GM21529 (cell line): Measurements from ENCODE around the gene TEX54.
"Not testable (repeated sequence)": the region's sequence is repeated elsewhere in the genome, so short reads cannot be mapped to it uniquely, and the experiment has no call there.

Experiments
- ATAC-seq: cut with Tn5 transposase; IDR thresholded peaks from one replicate; pipeline ENCODE4 v1.9.1; 2021; ENCODE audit not compliant: unreplicated experiment

Gene TEX54

DNA sequence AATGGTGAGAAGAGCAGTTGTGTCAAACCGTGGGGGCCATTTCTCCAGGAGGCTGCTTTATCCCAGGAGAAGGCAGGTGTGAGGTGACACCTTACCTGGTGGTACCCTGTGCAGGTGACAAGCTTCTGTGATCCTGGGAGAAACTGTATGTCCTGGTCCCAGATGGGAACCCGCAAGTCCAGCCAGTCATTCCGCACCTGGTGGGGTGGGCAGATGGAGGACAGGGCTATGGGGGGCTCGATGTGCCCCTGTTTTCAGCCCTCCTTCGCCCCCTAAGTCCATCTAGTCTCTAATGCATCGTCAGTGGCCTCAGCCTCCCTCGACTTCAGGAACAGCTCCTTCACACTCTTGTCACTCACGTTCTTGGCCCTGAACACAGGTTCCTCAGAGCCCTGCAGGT, 2.7 kb upstream of the TEX54 start:
- no peak for ATAC-seq

DNA sequence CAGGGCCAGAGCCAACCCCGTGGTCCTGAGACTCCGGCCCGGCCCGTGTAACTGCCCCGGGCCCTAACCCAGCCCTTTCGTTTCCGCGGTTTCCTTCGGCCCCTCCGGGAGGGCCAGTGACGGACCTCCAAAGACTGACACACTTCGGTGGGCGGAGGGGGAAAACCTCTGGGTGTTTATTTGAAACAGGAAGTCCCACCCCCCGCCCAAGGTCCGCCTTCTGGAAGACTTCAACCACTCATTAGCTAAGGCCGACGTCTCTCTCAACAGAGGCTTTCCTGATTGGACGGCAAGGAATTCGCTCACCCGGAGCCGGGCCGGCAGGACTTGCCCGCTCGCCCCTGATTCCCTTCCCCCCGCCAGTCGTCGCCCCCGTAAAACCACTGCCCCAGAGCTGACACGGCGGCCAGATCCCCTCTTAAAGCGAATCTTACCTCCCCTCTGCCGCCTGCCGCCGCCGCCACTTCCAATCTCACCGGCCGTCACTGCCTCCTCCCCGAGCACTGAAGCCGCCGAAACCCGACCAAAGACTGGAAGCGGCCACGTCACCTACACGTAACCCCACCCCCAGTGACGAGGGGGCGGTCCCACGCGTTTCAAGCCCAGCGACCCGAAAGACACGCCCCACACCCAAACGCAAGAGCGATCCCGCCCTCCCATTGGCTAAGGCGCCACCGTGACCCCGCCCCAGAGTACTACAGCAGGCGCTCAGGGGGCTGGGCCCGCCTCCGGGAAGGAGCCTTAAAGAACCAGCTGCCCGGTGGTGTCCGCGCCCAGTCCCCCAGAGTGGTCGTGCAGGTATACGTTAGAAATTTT, 913 bp downstream of the TEX54 start, which contains the start of gene STX5:
TSS of gene STX5 (minus strand) at position 532 of the 816 bp plus-strand sequence. CDS start 808 bp downstream, outside the sequence.
- ATAC-seq, result peak; percentile 77

DNA sequence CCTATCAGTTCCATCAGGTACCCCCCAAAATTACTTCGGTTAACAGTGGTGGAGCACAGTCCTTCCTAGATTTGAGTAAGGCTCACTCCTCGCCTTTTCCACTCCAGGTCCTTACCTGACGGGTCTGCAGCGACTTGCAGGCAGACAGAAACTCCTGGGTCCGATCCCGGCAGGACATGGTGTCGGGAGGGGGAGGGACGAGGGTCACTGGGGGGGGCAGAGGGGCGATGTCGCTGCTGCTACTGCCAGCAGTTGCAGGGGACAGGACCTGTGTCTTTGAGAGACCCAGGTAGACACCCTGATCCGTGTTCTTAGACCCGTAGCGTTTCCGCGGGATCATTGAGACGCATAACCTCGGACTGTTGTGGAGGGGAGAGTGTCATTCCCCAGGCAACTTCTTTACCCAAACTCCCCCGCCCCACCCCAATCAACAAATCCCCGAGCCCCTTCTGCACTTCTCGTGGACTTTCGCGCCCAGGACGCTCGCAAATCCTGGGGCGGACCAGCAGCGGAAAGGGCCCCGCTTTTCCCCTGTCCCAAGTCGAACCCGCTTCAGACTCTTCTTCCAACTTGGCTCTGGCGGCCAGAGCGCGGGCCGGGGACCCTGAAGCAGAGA, 1.6 kb downstream of the TEX54 start:
- no peak for ATAC-seq

DNA sequence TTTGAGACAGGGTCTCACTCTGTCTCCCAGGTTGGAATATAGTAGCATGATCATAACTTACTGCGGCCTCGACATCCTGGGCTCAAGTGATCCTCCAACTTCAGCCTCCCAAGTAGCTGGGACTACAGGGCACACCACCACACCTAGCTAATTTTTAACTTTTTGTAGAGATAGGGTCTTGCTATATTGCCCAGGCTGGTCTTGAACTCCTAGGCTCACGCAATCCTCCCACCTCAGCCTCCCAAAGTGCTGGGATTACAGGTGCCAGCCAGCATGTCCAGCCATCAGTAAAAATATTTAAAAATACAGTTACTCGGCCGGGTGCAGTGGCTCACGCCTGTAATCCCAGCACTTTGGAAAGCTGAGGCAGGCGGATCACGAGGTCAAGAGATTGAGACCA, 4.5 kb downstream of the TEX54 start:
- not testable (repeated sequence) for ATAC-seq

DNA sequence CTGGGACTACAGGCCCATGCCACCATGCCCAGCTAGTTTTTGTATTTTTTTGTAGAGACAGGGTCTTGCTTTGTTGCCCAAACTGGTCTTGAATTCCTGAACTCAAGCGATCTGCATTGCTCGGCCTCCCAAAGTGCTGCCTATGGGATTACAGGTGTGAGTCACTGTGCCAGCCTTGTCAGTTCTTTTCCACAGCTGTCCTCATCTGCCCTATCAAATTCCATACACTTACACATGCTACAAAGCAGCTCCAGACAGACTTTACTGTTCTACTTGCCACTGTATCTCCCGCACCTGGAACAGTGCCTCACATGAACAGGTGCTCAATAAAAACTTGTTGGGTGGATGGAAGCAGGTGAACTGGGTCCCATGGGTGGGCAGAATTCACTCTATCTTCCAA, 9.0 kb downstream of the TEX54 start:
- ATAC-seq, result no peak

DNA sequence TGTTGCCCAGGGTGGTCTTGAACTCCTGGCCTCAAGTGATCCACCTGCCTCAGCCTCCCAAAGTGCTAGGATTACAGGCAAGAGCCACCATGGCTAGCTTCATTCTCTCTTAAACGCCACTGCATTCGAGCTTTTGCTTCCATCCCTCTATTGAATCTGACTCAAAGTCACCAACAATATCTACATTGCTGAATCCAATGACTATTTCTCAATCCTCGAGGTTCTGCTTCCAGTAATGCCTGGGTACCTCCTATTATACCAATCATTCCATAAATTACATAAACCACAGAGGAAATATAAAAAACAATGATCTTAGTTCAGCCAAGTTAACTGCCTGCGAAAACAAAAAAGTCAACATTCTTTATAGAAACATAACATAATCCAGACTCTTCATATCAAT, 15.5 kb downstream of the TEX54 start:
- no peak for ATAC-seq

DNA sequence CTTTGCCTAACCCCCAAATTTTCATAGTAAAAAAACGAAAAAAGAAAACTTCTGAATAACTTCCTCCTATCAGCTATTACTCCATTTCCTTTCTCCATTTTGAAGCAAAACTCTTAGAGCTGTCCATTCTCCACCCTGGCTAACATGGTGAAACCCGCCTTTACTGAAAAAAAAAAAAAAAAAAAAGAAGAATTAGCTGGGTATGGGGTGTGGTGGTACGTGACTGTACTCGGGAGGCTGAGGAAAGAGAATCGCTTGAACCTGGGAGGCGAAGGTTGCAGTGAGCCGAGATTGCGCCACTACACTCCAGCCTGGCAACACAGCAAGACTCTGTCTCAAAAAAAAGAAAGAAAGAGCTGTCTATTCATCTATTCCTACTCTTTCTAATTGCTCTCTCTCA, 16.1 kb downstream of the TEX54 start:
- no peak for ATAC-seq

DNA sequence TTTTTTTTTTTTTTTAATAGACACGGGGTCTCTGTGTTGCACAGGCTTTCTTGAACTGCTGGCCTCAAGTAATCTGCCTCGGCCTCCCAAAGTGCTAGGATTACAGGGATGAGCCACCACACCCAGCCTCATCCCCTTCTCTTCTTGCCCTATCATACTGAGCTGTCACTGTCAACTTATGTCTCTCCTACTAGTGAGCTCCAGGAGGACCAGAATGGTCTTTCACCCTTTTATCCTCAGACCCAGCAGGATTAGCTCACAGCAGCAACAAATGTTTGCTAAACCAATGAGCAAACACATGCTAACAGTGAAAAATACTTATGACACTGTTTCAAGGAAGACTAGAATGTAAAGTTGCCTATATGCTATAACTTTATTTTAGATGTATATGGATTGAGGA, 21.0 kb downstream of the TEX54 start:
- no peak for ATAC-seq

DNA sequence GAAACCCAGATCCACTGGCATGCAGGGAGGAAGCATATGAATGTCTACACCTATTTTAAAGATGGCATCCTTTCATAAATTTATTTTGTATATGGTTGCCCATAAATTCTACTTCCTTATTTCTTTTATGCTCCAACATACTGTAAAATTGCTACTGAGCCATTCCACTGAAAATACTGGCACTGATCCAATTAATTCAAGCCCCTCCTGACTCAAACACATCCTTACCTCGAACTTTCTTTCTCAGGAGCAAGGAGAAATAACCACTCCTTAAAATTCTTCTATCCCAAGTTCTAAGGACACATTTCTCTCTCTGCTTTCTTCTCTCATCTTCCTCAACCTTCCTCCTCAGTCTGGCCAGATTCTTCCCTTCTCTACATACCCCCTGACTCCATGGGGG, 21.9 kb downstream of the TEX54 start:
- no peak for ATAC-seq

DNA sequence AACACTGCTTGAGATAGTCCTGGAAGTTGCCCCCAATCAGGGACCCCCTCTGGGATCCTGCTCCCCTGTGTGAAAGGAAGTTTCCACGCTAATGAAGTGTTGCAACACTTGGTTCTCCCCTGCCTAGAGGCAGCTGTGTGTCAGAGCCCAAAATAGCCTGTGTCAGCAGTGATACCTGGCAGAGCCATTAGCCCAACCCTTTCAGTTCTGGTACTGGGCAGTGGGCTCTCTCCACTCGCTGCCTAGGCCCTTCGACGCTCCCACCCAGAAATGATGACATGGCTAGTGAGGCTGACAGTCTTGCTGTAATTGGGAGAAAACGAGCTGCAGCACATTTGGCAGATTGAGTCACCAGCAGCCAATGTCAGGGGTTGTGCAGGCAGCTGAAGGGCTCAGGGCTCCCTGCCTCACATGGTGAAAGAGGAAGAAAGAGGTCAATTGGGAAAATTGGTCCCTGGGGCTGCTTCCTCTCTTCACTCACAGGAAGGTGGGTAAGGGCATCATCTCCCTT, 26.0 kb downstream of the TEX54 start:
- no peak for ATAC-seq

DNA sequence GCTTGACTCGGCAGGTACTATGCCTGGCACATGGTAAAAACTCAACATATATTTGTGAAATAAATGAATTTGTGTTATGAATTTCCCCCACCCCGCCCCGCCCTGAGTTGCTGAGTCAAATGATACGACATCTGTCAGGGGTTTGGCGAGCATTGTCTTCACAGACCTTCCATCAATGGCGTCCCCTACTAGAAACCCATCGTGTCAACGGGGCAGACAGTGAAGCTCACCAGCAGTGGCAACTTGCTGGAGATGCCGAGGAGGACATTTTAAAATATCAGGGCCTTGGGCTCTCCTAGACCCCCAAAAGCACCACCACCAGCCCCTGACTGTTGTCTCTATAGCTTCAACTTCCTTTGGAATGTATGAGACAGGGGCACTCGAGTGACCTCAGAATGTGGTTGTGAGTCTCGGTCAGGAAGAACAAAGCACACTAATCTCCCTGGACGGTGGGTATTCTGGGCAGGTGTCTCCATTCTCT, 26.6 kb downstream of the TEX54 start:
- ATAC-seq, result no peak

DNA sequence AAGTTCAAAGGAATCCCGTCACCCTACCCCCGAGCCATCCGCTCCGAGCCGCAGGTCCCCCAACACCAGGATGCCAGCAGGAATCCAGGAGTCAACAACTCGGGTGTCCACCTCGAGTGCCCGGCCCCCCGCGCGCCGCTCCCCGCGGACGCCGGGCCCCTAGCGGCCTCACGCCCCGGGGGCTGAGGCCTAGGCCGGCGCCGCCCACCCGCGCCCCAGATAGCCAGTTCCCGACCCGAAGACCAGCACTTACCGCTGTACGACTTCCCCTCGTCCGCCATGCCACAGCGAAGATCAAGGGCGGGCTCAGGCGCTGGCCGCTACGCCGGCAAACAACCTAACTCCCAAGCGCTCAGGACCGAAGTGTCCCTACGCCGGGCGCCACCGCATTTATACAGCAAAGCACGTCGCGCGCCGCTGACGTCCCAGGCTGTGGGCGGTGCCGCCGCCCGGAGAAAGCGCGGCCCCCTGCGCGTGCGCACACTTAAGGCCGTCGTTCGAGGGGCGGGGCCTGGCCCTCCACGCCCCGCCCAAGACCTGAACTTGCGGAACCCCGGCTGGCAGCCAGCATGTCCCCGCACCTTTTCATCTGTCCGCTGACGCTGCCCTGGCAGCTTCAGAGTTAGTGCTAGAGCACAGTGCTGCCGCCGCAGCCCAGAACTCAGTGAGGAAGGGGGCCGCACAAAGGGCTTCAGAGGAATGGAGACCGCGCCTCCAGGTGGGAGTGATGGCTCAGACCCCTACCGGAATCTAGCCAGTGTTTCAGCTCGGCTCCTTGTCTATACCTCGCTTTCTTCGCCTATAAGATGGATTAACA, 27.4 kb downstream of the TEX54 start, which contains the start of gene NXF1:
TSS of gene NXF1 (minus strand) at position 365 of the 817 bp plus-strand sequence. CDS start at position 281, 84 bp downstream.
- ATAC-seq, result peak; percentile 80

DNA sequence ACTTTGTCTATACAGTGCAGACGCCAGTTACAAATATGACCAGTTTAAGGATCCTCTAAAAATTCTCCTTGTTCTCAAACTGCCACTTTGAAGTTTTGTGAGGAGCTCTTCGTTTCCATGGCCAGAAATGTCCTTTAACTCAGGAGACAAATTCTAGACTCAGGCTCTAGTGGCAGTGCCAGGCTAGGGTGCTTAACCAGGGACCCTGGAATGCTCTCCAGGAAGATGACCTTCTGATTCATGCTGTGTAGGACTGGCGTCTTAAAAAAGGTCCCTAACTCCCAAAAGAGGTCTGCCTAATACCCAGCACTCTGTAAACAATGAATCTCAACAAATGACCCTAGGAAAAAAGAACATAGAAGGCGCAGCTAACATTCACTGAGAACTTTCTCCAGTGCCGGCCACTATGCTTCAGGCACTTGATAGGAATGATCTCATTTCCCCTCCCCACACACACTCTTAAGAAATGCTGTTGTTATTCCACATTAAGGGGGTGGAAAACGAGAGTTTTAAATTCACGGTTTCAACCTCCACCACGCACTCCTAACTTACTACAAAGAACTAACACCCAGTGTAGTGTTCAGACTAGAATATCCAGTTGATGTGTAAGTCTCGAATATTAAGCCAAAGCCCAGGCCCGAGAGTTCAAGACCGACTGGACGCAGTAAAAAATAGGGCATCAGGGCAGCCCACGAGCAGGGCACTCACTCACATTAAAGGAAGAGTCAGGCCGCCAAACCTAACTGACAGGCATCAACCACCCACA, 28.1 kb downstream of the TEX54 start:
- no peak for ATAC-seq

DNA sequence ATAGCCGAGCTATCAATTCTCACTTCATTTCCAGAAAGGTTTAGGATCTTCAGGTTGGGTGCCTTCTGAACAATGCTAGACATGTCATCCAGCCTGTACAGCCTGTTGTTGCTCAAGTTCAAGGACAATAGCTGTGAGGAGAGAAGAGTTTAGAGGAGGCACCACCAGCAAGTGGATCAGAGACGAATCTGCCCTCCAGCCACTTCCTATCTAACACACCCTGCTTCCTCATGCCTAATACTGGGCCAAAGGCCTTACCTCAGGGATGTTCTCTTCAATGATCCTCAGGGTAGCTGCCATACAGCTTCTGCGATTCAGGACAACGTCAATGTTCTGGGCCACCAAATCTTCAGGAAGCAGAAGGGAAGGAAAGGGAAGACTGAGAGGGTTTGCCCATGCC, 31.6 kb downstream of the TEX54 start:
- ATAC-seq, result no peak

DNA sequence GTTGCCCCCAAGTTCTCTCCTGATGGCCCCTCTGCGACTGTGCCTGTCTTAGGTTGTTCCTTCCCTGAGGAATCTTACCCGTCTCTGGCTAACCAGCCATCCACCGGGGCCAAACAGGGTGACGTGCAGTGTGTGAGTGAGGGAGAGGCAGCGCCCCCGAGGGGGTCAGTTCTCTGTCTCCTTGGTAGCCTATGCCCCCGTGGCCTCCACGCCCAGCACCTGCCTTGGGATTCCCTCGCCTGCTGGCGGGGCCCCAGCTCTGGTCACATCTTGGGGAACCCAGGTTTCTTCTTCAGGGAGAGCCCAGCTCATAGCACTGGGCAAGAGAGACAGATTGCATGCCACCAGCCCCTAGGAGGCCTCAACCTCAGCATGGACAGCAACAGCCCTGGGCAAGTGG, 33.2 kb downstream of the TEX54 start:
- no peak for ATAC-seq

DNA sequence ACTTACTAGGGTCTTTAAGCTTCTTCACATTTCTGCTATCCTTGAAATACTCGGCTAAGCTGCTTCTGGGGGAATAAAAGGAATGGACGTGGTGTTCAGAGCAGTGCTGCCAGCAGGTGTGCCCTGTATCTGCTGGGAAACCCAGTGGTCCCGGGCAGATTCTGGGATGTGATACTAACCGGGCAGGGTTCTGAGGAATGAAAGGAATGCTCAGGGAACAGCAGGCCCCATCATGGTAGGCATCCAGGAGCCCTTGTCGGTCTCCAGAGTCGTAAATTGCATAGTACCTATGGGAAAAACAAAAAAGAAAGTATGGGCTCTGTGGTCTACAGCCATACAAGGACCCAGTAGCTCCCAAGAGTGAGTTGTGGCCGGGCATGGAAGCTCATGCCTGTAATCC, 36.4 kb downstream of the TEX54 start:
- no peak for ATAC-seq

DNA sequence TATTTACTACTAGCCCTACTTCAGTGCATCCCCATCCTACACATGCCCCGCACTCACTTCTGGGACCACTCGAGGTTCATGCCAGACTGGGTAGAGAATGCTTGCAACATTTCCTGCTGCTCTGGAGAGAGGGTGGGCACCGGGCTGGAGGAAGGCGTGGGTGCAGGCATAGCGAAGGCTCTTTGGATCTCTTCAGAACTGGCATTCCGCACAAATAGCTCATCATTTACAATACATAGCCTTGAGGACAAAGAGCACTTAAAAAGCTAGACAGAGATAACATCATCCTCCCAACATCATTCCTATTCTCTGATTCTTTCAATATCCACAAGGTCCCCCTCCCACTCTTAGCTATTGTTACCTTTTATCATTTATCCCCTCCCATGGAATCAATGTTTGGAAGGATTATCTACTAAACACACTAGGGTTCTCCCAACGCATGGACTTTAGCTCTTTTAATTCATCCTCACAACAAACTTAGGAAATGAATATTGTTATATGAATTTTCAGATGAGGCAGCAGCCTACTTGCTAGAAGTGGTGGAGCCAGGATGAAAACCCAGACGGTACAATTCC, 38.4 kb downstream of the TEX54 start:
- ATAC-seq, result no peak

DNA sequence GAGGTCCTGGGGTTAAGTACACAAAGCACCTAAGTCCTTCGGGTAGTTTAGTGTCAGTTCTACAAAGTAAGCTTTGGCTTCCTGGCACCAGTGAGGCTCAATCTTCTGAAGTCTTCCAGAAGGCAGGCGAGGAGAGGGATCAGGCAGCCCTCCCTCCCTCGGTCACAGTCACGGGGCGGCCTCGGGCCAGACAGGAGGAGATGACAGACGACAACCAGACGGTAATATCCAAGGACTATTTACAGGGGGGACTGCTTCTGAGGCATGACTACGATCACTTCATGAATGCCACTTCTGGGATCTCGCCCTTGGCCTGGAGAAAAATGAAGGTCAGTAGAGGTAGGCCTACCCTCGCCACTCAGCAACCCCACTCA, 40.5 kb downstream of the TEX54 start:
- peak; percentile 4 for ATAC-seq

DNA sequence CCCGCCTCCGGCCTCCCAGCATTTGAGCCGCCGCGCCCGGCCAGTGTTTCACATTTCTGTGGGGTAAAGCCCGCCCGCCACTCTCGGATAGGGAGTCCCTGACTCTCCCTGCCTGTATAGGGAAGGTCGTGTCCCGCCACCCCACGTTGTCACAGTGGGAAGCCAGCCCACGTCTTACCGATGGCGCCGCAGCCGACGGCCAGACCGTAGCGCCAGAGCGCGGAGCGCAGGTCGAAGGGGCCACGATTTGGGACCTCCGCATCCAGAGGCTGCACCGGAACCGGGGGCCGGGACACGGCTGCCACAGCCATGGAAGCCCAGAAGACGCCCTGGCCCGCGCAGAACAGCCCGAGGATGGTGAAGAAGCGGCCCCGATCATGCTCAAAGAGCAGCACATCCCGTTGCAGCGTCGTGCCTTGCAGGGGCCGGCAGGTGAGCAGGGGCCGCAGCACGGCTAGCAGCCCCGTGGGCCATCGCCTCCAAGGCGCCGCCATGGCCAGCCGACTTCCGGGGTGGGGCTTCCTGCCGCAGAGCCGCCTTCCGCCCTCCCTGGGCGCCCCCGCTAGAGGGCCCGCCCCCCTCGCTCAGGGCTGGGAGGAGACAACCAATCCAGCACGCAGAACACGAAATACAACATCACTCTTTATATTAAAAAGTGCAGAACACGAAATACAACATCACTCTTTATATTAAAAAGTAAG, 41.0 kb downstream of the TEX54 start, which contains the start of gene TMEM223:
TSS of gene TMEM223 (minus strand) at position 506 of the 701 bp plus-strand sequence. CDS start at position 494, 12 bp downstream.
- peak; percentile 62 for ATAC-seq
